H1 (cell line): ENCODE results near the gene RAB3IL1. TPM values are rescaled to one million over a fixed set of nuclear protein-coding genes. Genes with fewer than 3 reads are reported as not detected.

Experiments used
- CTCF ChIA-PET: fragments of 300-600 bp; sonication (Branson Sonifier 250); formaldehyde crosslinking; loops from one replicate; lab custom pipeline; 2021; ENCODE audit not compliant: partially characterized antibody; lab: Charles Lee
- POLR2A ChIA-PET: fragments of 300-600 bp; sonication (Branson Sonifier 250); formaldehyde crosslinking; loops from one replicate; lab custom pipeline; 2021; ENCODE audit warnings: inconsistent platforms; ENCODE audit not compliant: partially characterized antibody; lab: Charles Lee
- DNase-seq, 2 experiments: peaks; one replicate each; pipeline versions ENCODE4 v3.0.0 to v3.0.0-alpha.2; 2010 to 2022; ENCODE audit warnings: low spot score in 2 of 2, low read depth in 1 of 2, mixed read lengths in 1 of 2
- FAIRE-seq: peaks from 2 replicates; lab custom pipeline; 2011; peaks lifted over from hg19 to GRCh38; lab: Jason Lieb, UNC
- H2AFZ ChIP-seq: 2 replicates; pipeline ENCODE4 v1.8.1; 2012; ENCODE audit warnings: low read length, inconsistent platforms
- H2AK5ac ChIP-seq: 2 replicates; pipeline ENCODE4 v1.6.1; 2013; ENCODE audit warnings: low read depth, low read length
- H2BK120ac ChIP-seq: replicated peaks from 2 replicates; pipeline ENCODE3; 2013; ENCODE audit warnings: low read depth, low read length, inconsistent platforms
- H2BK12ac ChIP-seq: 2 replicates; pipeline ENCODE4 v1.6.1; 2013; ENCODE audit warnings: low read depth, low read length
- H2BK15ac ChIP-seq: 2 replicates; pipeline ENCODE4 v1.6.1; 2013; ENCODE audit warnings: low read length
- H2BK20ac ChIP-seq: 2 replicates; pipeline ENCODE4 v1.6.1; 2013; ENCODE audit warnings: low read length
- H2BK5ac ChIP-seq: 2 replicates; pipeline ENCODE4 v1.6.1; 2013; ENCODE audit warnings: low read depth, low read length
- H3K14ac ChIP-seq: 2 replicates; pipeline ENCODE4 v1.6.1; 2013; ENCODE audit warnings: inconsistent platforms; ENCODE audit not compliant: insufficient read length
- H3K18ac ChIP-seq: 2 replicates; pipeline ENCODE4 v1.6.1; 2013; ENCODE audit warnings: low read length; ENCODE audit errors: extremely low read depth
- H3K23ac ChIP-seq: 2 replicates; pipeline ENCODE4 v1.6.1; 2013; ENCODE audit warnings: inconsistent platforms; ENCODE audit not compliant: insufficient read length
- H3K23me2 ChIP-seq: 2 replicates; pipeline ENCODE4 v1.6.1; 2013; ENCODE audit warnings: low read depth, low read length
- H3K27ac ChIP-seq: 2 replicates; pipeline ENCODE4 v1.6.1; 2011; ENCODE audit warnings: low read depth, low read length, inconsistent platforms
- H3K27me3 ChIP-seq, 4 experiments: replicated peaks in 1 of 4; 1 replicate in 1 of 4; 2 replicates in 3 of 4; pipeline versions ENCODE4 v1.6.1 to v1.8.1; 2011 to 2013; ENCODE audit warnings: low read length in 3 of 4, mild to moderate bottlenecking in 3 of 4, inconsistent platforms in 2 of 4, mixed read lengths in 2 of 4, moderate library complexity in 1 of 4; ENCODE audit not compliant: control insufficient read depth in 3 of 4, insufficient read depth in 3 of 4; ENCODE audit errors: extremely low read depth in 1 of 4
- H3K36me3 ChIP-seq, 4 experiments: 2 replicates each; pipeline versions ENCODE4 v1.6.1 to v1.8.1; 2011 to 2013; ENCODE audit warnings: mild to moderate bottlenecking in 4 of 4, low read length in 3 of 4, moderate library complexity in 2 of 4, control low read depth in 1 of 4, inconsistent platforms in 1 of 4; ENCODE audit not compliant: insufficient read depth in 4 of 4, control insufficient read depth in 2 of 4
- H3K4ac ChIP-seq: replicated peaks from 2 replicates; pipeline ENCODE3; 2013; ENCODE audit warnings: low read length, low read depth, mixed read lengths, inconsistent platforms; ENCODE audit not compliant: insufficient read length
- H3K4me1 ChIP-seq, 4 experiments: replicated peaks in 1 of 4; 1 replicate in 1 of 4; 2 replicates in 3 of 4; pipeline versions ENCODE4 v1.6.1 to v1.8.1; 2011 to 2013; ENCODE audit warnings: low read length in 3 of 4, inconsistent platforms in 2 of 4, mixed read lengths in 1 of 4; ENCODE audit not compliant: insufficient read depth in 4 of 4, control insufficient read depth in 3 of 4
- H3K4me2 ChIP-seq, 2 experiments: 2 replicates each; pipeline versions ENCODE4 v1.6.1 to v1.8.1; 2011 to 2013; ENCODE audit warnings: low read depth in 2 of 2, low read length in 2 of 2, control low read depth in 1 of 2, inconsistent platforms in 1 of 2, mild to moderate bottlenecking in 1 of 2; ENCODE audit not compliant: insufficient read depth in 1 of 2
- H3K4me3 ChIP-seq, 4 experiments: fragments of 200-600, 300-600 bp in 1 of 4; sonication (generic), shearing (Covaris generic), sonication (Bioruptor Twin) in 1 of 4; 2 replicates each; pipeline versions ENCODE4 v1.5.1 to v1.8.1; 2011 to 2016; ENCODE audit warnings: low read length in 4 of 4, low read depth in 3 of 4, control low read depth in 2 of 4, inconsistent platforms in 2 of 4, mild to moderate bottlenecking in 2 of 4, mixed read lengths in 1 of 4, moderate library complexity in 1 of 4; ENCODE audit not compliant: insufficient read depth in 2 of 4; ENCODE audit errors: extremely low read depth in 1 of 4
- H3K56ac ChIP-seq: replicated peaks from 2 replicates; pipeline ENCODE3; 2013; ENCODE audit warnings: low read depth, mild to moderate bottlenecking, mixed read lengths, low read length, inconsistent platforms; ENCODE audit not compliant: insufficient read length
- H3K79me1 ChIP-seq: 2 replicates; pipeline ENCODE4 v1.6.1; 2013; ENCODE audit warnings: low read depth, low read length, control low read depth
- H3K79me2 ChIP-seq, 2 experiments: 2 replicates each; pipeline versions ENCODE4 v1.6.1 to v1.8.1; 2012 to 2013; ENCODE audit warnings: low read length in 2 of 2, mild to moderate bottlenecking in 2 of 2, inconsistent platforms in 1 of 2; ENCODE audit not compliant: insufficient read depth in 2 of 2, control insufficient read depth in 1 of 2
- H3K9ac ChIP-seq, 4 experiments: replicated peaks in 1 of 4; 1 replicate in 1 of 4; 2 replicates in 3 of 4; pipeline versions ENCODE4 v1.6.1 to v1.8.1; 2011 to 2013; ENCODE audit warnings: low read depth in 3 of 4, low read length in 3 of 4, control low read depth in 2 of 4, mild to moderate bottlenecking in 2 of 4, moderate library complexity in 2 of 4, inconsistent platforms in 1 of 4; ENCODE audit errors: extremely low read depth in 1 of 4
- H3K9me3 ChIP-seq, 2 experiments: 2 replicates each; pipeline versions ENCODE4 v1.6.1 to v1.8.1; 2012 to 2013; ENCODE audit warnings: mild to moderate bottlenecking in 2 of 2, moderate library complexity in 2 of 2, control low read depth in 1 of 2, inconsistent platforms in 1 of 2, low read depth in 1 of 2, low read length in 1 of 2, mixed read lengths in 1 of 2; ENCODE audit not compliant: insufficient read depth in 2 of 2
- H4K20me1 ChIP-seq, 2 experiments: replicated peaks in 1 of 2; 2 replicates each; pipeline versions ENCODE3 to v1.8.1; 2011 to 2013; ENCODE audit warnings: inconsistent platforms in 2 of 2, low read length in 2 of 2, mild to moderate bottlenecking in 1 of 2; ENCODE audit not compliant: insufficient read depth in 2 of 2, control insufficient read depth in 1 of 2
- H4K5ac ChIP-seq: 2 replicates; pipeline ENCODE4 v1.6.1; 2013; ENCODE audit warnings: low read length, low read depth, mixed read lengths, inconsistent platforms; ENCODE audit not compliant: insufficient read length
- H4K8ac ChIP-seq: 2 replicates; pipeline ENCODE4 v1.8.0; 2013; ENCODE audit warnings: mild to moderate bottlenecking, moderate library complexity, low read length, inconsistent platforms; ENCODE audit not compliant: insufficient read depth; ENCODE audit errors: extremely low read depth
- H4K91ac ChIP-seq: replicated peaks from 2 replicates; pipeline ENCODE3; 2013; ENCODE audit warnings: low read length, mixed read lengths, inconsistent platforms; ENCODE audit not compliant: insufficient read length
- ASH2L ChIP-seq: fragments of 200-600, 300-600 bp; sonication (generic); IDR thresholded peaks from one replicate; pipeline ENCODE4 v1.7.1; 2017; ENCODE audit warnings: low read length
- CBX5 ChIP-seq: fragments of 300-800, 300-1000 bp; sonication (generic); IDR thresholded peaks from 2 replicates; pipeline ENCODE4 v1.7.1; 2016; ENCODE audit warnings: antibody characterized with exemption, low read length, low read depth
- CTBP2 ChIP-seq: IDR thresholded peaks from 2 replicates; pipeline ENCODE4 v1.7.0; 2011; ENCODE audit warnings: borderline replicate concordance, mild to moderate bottlenecking, moderate library complexity, mixed read lengths, low read length; ENCODE audit not compliant: insufficient read depth, insufficient read length
- EP300 ChIP-seq, 2 experiments: IDR thresholded peaks; 1 replicate in 1 of 2; 2 replicates in 1 of 2; pipeline ENCODE4 v1.6.1; 2011 to 2012; ENCODE audit warnings: low read depth in 2 of 2, low read length in 2 of 2, mild to moderate bottlenecking in 2 of 2, borderline replicate concordance in 1 of 2, inconsistent platforms in 1 of 2, moderate library complexity in 1 of 2
- HDAC2 ChIP-seq, 2 experiments: fragments of 300-600 bp in 1 of 2; sonication (generic) in 1 of 2; IDR thresholded peaks; 2 replicates each; pipeline ENCODE4 v1.6.1; 2011 to 2012; ENCODE audit warnings: low read depth in 2 of 2, low read length in 2 of 2, mild to moderate bottlenecking in 2 of 2, moderate library complexity in 2 of 2, borderline replicate concordance in 1 of 2, inconsistent platforms in 1 of 2
- JUN ChIP-seq: IDR thresholded peaks from 2 replicates; pipeline ENCODE4 v1.6.1; 2011; ENCODE audit warnings: low read depth, mild to moderate bottlenecking, improper control_type of control experiment, low read length
- JUND ChIP-seq: IDR thresholded peaks from 2 replicates; pipeline ENCODE4 v1.6.1; 2011; ENCODE audit warnings: mild to moderate bottlenecking, improper control_type of control experiment, low read length
- NANOG ChIP-seq: IDR thresholded peaks from 2 replicates; pipeline ENCODE4 v1.6.1; 2011; ENCODE audit warnings: low read length, low read depth, mild to moderate bottlenecking, inconsistent platforms; ENCODE audit not compliant: insufficient read depth, poor library complexity, severe bottlenecking
- RBBP5 ChIP-seq: IDR thresholded peaks from 2 replicates; pipeline ENCODE4 v1.7.1; 2012; ENCODE audit warnings: low read depth, mild to moderate bottlenecking, inconsistent platforms, low read length, moderate library complexity, borderline replicate concordance
- RFX5 ChIP-seq: IDR thresholded peaks from 2 replicates; pipeline ENCODE4 v1.6.1; 2011; ENCODE audit warnings: low read depth, low read length, improper control_type of control experiment, borderline replicate concordance
- TBP ChIP-seq: IDR thresholded peaks from 2 replicates; pipeline ENCODE4 v1.6.1; 2011; ENCODE audit warnings: low read depth, low read length, improper control_type of control experiment
- TCF12 ChIP-seq: IDR thresholded peaks from 2 replicates; pipeline ENCODE4 v1.6.1; 2011; ENCODE audit warnings: low read depth, mild to moderate bottlenecking, low read length
- YY1 ChIP-seq: IDR thresholded peaks from 2 replicates; pipeline ENCODE4 v1.6.1; 2011; ENCODE audit warnings: low read depth, mild to moderate bottlenecking, low read length
- WGBS, 2 experiments: shearing (Covaris generic) in 1 of 2; methylation state at CpG; one replicate each; pipeline versions ENCODE4 v1.1.6 to v1.1.7; 2013 to 2015; ENCODE audit warnings: low lambda C conversion rate in 2 of 2, mixed read lengths in 2 of 2, inconsistent platforms in 1 of 2, low coverage in 1 of 2, missing lambda C conversion rate in 1 of 2; ENCODE audit not compliant: insufficient replicate concordance in 2 of 2, insufficient coverage in 1 of 2, insufficient read length in 1 of 2; ENCODE audit errors: extremely low coverage in 1 of 2, missing lambda C conversion rate in 1 of 2; 5-methylcytosine and 5-hydroxymethylcytosine counted together
- polyA plus RNA-seq, 7 experiments: library from polyadenylated mRNA; depleted of rRNA in 3 of 7; stranded (reverse) in 5 of 7; unstranded in 2 of 7; fragments of >200 nt in 5 of 7; fragments of 200-250 nt in 2 of 7; gene quantifications; 1 replicate in 5 of 7; 2 replicates in 1 of 7; 4 replicates in 1 of 7; pipeline versions ENCODE4 v1.2.1 to v1.2.3, GENCODE V29; 2011 to 2013; ENCODE audit warnings: missing spikeins in 2 of 7, mixed read lengths in 2 of 7
- total RNA-seq: library from RNA; stranded (reverse); fragmentation: NEBNext Ultra II Directional; extraction: Animal tissue kit (Norgen Biotek cat#: 25700); gene quantifications from 2 replicates; pipeline ENCODE4 v1.2.1, GENCODE V29; 2021

RAB3IL1 gene
- total and polyA plus RNA-seq, 2 of the 8 experiments (the other 6 are each of a cell fraction or from before 2014, with no cell fraction given), result 6.8 to 7.9 TPM

DNA sequence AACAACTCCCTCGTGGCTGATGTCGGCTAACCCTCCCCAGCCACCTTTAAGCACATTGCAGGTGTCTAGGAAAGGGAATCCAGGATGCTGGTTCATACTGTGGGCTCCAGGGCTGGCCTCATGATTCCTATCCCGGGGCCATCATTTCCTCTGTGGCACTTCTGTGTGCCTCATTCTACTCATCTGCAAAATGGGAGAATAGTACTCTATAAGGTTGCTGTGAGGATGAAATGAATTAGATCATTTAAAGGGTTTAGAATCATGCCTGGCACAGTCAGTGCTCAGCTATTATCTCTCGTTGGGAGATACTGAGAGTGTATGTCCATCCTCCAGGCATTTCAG lies 21.7 kb downstream of the RAB3IL1 start:
- POLR2A ChIA-PET, result interaction anchor here (1.1 to 15.5 kb wide), 2 partner anchors 23 to 53 kb away, joined by 3 to 137 read pairs; partner anchors contain the start of gene BEST1
- Histone ChIP-seq H3K14ac (no peak overlapping the region), H2AFZ (no peak overlapping the region), H3K9ac (no peak overlapping the region), H2BK12ac (no peak overlapping the region), H3K23me2 (peaks cover 5% of the 10 kb centered on the region; the same call in 1 of the 2 replicates), H3K56ac (no peak overlapping the region), H3K27ac (no peak overlapping the region), H2BK20ac (no peak overlapping the region), H3K9me3 (no peaks in the 10 kb centered on the region), H3K4me1 (peaks cover 0 to 14% (median 5%) of the 10 kb centered on the region in 4 experiments; a peak in 6 of 7 replicates), H3K4me2 (no peak overlapping the region), H3K4ac (no peak overlapping the region), H2BK15ac (no peak overlapping the region), H4K91ac (no peak overlapping the region), H3K18ac (no peak overlapping the region), H4K20me1 (no peaks in the 10 kb centered on the region), H4K5ac (no peak overlapping the region), H3K79me2 (no peaks in the 10 kb centered on the region), H2BK120ac (no peak overlapping the region), H3K4me3 (no peak overlapping the region), H3K23ac (no peak overlapping the region), H2AK5ac (no peak overlapping the region), H4K8ac (no peak overlapping the region), H3K27me3 (no peaks in the 10 kb centered on the region), H2BK5ac (no peak overlapping the region), H3K79me1 (no peaks in the 10 kb centered on the region), H3K36me3 (no peaks in the 10 kb centered on the region)
- no peak for TF ChIP-seq JUN
- no peak for TF ChIP-seq TBP
- TF ChIP-seq TCF12, result no peak
- no peak for TF ChIP-seq ASH2L
- TF ChIP-seq EP300 (IDR thresholded peaks at IDR 0.05; ENCODE audit: borderline replicate concordance in 1 of 2, low read depth in 2 of 2, low read length in 2 of 2), result no peak
- no peak for TF ChIP-seq RFX5
- TF ChIP-seq JUND, result no peak
- no peak for TF ChIP-seq NANOG
- no peak for TF ChIP-seq CBX5
- no peak for TF ChIP-seq RBBP5
- TF ChIP-seq CTBP2, result no peak
- TF ChIP-seq HDAC2 (IDR thresholded peaks at IDR 0.05; ENCODE audit: borderline replicate concordance in 1 of 2, low read depth in 2 of 2, low read length in 2 of 2), result no peak
- TF ChIP-seq YY1, result no peak
- CTCF ChIA-PET, result interaction anchor here (0.8 to 23.2 kb wide), 14 partner anchors 10 to 276 kb away, joined by 3 to 658 read pairs (median 102); partner anchors contain the start of genes BEST1, FTH1 and RAB3IL1
- FAIRE-seq (no peak), DNase-seq (no peak)
- WGBS, 2 experiments, result 94% methylated on average over 4 of the region's 4 CpGs; no CpG with 5 or more reads in 1 of the 2 experiments
